Left lung (tissue), 10 donors: ENCODE measurements around the gene DYNC1LI2. TPM values are rescaled to one million over a fixed set of nuclear protein-coding genes. Genes with fewer than 3 reads are reported as not detected.
A peak's percentile ranks its signal among the peaks of the same experiment; 100 is the strongest.

ENCODE experiments used
- ATAC-seq: fragments of 200-7000 bp; cut with Tn5 transposase; one replicate; pipeline ENCODE4 v1.9.1; 2020; ENCODE audit warnings: moderate library complexity
- DNase-seq, 4 donors: peaks; one replicate each; pipeline ENCODE4 v3.0.0-alpha.2; 2013 to 2020
- H3K27ac ChIP-seq, 2 donors: fragments of 200-600 bp; sonication (generic) in 1 of 2; one replicate each; pipeline versions ENCODE4 v1.5.0 to v1.8.0; 2020 to 2021
- H3K27me3 ChIP-seq, 2 donors: fragments of 200-600 bp; sonication (generic) in 1 of 2; one replicate each; pipeline versions ENCODE4 v1.5.0 to v1.8.0; 2020 to 2021
- H3K36me3 ChIP-seq, 2 donors: fragments of 200-600 bp; sonication (generic) in 1 of 2; one replicate each; pipeline versions ENCODE4 v1.5.0 to v1.8.0; 2020 to 2021
- H3K4me1 ChIP-seq, 2 donors: fragments of 200-600 bp; one replicate each; pipeline ENCODE4 v1.8.0; 2021
- H3K4me3 ChIP-seq, 2 donors: fragments of 200-600 bp; sonication (generic) in 1 of 2; one replicate each; pipeline versions ENCODE4 v1.5.0 to v1.8.0; 2020 to 2021; ENCODE audit warnings: mild to moderate bottlenecking in 1 of 2
- H3K9me3 ChIP-seq, 2 donors: fragments of 200-600 bp; sonication (generic) in 1 of 2; one replicate each; pipeline versions ENCODE4 v1.5.0 to v1.8.0; 2020 to 2021
- CTCF ChIP-seq, 2 donors: fragments of 200-600 bp; sonication (generic) in 1 of 2; IDR thresholded peaks; one replicate each; pipeline versions ENCODE4 v1.5.0 to v1.8.0; 2021; ENCODE audit warnings: antibody characterized with exemption in 2 of 2
- intact Hi-C, 2 donors: fragments of 100-400 bp; cut with DNase I; formaldehyde crosslinking; loops; one replicate each; pipeline versions ENCODE4 v1.11.2 to v1.14.2; 2022
- polyA plus RNA-seq, 6 donors: library from polyadenylated mRNA; unstranded; fragments of 120-200 nt; gene quantifications; one replicate each; pipeline ENCODE4 v1.2.1, GENCODE V29; 2013; ENCODE audit not compliant: insufficient read length in 6 of 6
- total RNA-seq, 2 donors: library from RNA; stranded (reverse); fragmentation: NEBNext Ultra II Directional; extraction: Animal tissue kit (Norgen Biotek cat#: 25700); gene quantifications; one replicate each; pipeline ENCODE4 v1.2.1, GENCODE V29; 2021
- donor health status: DM: no; HTN: yes; CAD: no.
- donor health status: DM: no; HTN: no; CAD: no.

DYNC1LI2 gene
- total and polyA plus RNA-seq, 8 donors = 118 to 162 (median 145) TPM

GRCh38 chr16:66758086-66758485 is 6.7 kb upstream of the DYNC1LI2 start:
- Histone ChIP-seq H3K4me3 (no peak overlapping the region), H3K27ac (no peak overlapping the region), H3K27me3 (no peaks in the 10 kb centered on the region), H3K36me3 (no peaks in the 10 kb centered on the region), H3K9me3 (no peaks in the 10 kb centered on the region), H3K4me1 (peaks cover 0 to under 1% of the 10 kb centered on the region in 2 donors)
- DNase-seq = no peak
- ATAC-seq = no peak
- no peak for TF ChIP-seq CTCF (IDR thresholded peaks at IDR 0.05)
- intact Hi-C loops = no loop called here

GRCh38 chr16:66754819-66755218 is 3.4 kb upstream of the DYNC1LI2 start:
- no peak overlapping the region for H3K27ac ChIP-seq
- H3K27me3 ChIP-seq = no peaks in the 10 kb centered on the region
- H3K36me3 ChIP-seq = no peaks in the 10 kb centered on the region
- intact Hi-C loops = no loop called here
- no peak for TF ChIP-seq CTCF (IDR thresholded peaks at IDR 0.05)
- peaks cover 15 to 19% of the 10 kb centered on the region in 2 donors for H3K4me1 ChIP-seq
- DNase-seq = no peak
- H3K4me3 ChIP-seq = no peak overlapping the region
- no peaks in the 10 kb centered on the region for H3K9me3 ChIP-seq
- no peak for ATAC-seq

- TF ChIP-seq CTCF (IDR thresholded peaks at IDR 0.05) = no peak
- peaks cover 0 to 2% of the 10 kb centered on the region in 2 donors for H3K36me3 ChIP-seq
- H3K9me3 ChIP-seq = no peaks in the 10 kb centered on the region
- no peak overlapping the region for H3K27ac ChIP-seq
- H3K4me1 ChIP-seq = peaks cover 20 to 25% of the 10 kb centered on the region in 2 donors
- H3K4me3 ChIP-seq = no peak overlapping the region
- no peak for ATAC-seq
- no peak for DNase-seq
- H3K27me3 ChIP-seq = no peaks in the 10 kb centered on the region
- intact Hi-C loops = no loop called here
Observed at GRCh38 chr16:66754211-66754610, 2.8 kb upstream of the DYNC1LI2 start.

GRCh38 chr16:66752958-66753357 is 1.5 kb upstream of the DYNC1LI2 start:
- Histone ChIP-seq H3K27me3 (no peaks in the 10 kb centered on the region), H3K9me3 (no peaks in the 10 kb centered on the region), H3K4me1 (peaks cover 20 to 36% of the 10 kb centered on the region in 2 donors), H3K4me3 (no peak overlapping the region), H3K27ac (peak overlapping the region; percentile 14 to 88), H3K36me3 (peaks cover 0 to 14% of the 10 kb centered on the region in 2 donors)
- intact Hi-C loops = no loop called here
- no peak for ATAC-seq
- no peak for DNase-seq
- TF ChIP-seq CTCF (IDR thresholded peaks at IDR 0.05) = no peak

GRCh38 chr16:66752379-66752778 is 970 bp upstream of the DYNC1LI2 start:
- peak; percentile 64 for ATAC-seq
- H3K9me3 ChIP-seq = no peaks in the 10 kb centered on the region
- peaks cover 20 to 42% of the 10 kb centered on the region in 2 donors for H3K4me1 ChIP-seq
- peak in 1 of 4 donors; percentile 21 for DNase-seq
- H3K27ac ChIP-seq = peak overlapping the region; percentile 80 to 88
- no peaks in the 10 kb centered on the region for H3K27me3 ChIP-seq
- intact Hi-C loops = no loop called here
- peaks cover 0 to 20% of the 10 kb centered on the region in 2 donors for H3K36me3 ChIP-seq
- TF ChIP-seq CTCF (IDR thresholded peaks at IDR 0.05) = no peak
- peak overlapping the region; percentile 92 to 98 for H3K4me3 ChIP-seq
